ENCODE data around the gene NKAPD1.

GRCh38 chr11:112086422-112087191, 12.5 kb downstream of the NKAPD1 start, which contains the start of the genes SDHD and TIMM8B:
- TF ChIP-seq CTCF (IDR thresholded peaks at IDR 0.05 in 8 of 11, conservative IDR thresholded peaks at IDR 0.05 in 3 of 11) = peak in 8 of 11 experiments; percentile 7 to 56 (median 45)
- no peak for TF ChIP-seq POLR2A (IDR thresholded peaks at IDR 0.05)
- peak; percentile 94 to 97 (median 95) for TF ChIP-seq POLR2AphosphoS5 (IDR thresholded peaks at IDR 0.05)

All from spleen (tissue), 7 donors.